SK-N-SH treated with all-trans-retinoic acid at 6 μM for 48 hours (cell line): ENCODE measurements around the gene AMBP.

Experiments used
- ATAC-seq: fragments of 200-7000 bp; cut with Tn5 transposase; 3 replicates; pipeline ENCODE4 v1.9.1; 2020; ENCODE audit warnings: mild to moderate bottlenecking, moderate library complexity
- BACH2 ChIP-seq: fragments of 250-450 bp; sonication (Bioruptor Pico); IDR thresholded peaks from 2 replicates; pipeline ENCODE4 v1.9.0; 2021; ENCODE audit warnings: mild to moderate bottlenecking, borderline replicate concordance
- CREB5 ChIP-seq: fragments of 250-450 bp; sonication (Bioruptor Pico); IDR thresholded peaks from 2 replicates; pipeline ENCODE4 v1.5.1; 2020; ENCODE audit warnings: low read depth, mild to moderate bottlenecking, moderate library complexity
- CSDC2 ChIP-seq: fragments of 250-450 bp; sonication (Bioruptor Pico); IDR thresholded peaks from 2 replicates; pipeline ENCODE4 v1.5.0; 2020; ENCODE audit warnings: mild to moderate bottlenecking, moderate library complexity
- CSRNP3 ChIP-seq: fragments of 250-450 bp; sonication (Bioruptor Pico); IDR thresholded peaks from 2 replicates; pipeline ENCODE4 v1.5.1; 2021; ENCODE audit warnings: mild to moderate bottlenecking, moderate library complexity
- GLIS3 ChIP-seq: fragments of 250-450 bp; sonication (Bioruptor Pico); IDR thresholded peaks from 2 replicates; pipeline ENCODE4 v1.5.0; 2020; ENCODE audit warnings: mild to moderate bottlenecking, moderate library complexity
- ISL1 ChIP-seq: fragments of 250-450 bp; sonication (Bioruptor Pico); IDR thresholded peaks from 2 replicates; pipeline ENCODE4 v2.1.2; 2022; ENCODE audit warnings: mild to moderate bottlenecking, moderate library complexity
- PPARA ChIP-seq: fragments of 250-450 bp; sonication (Bioruptor Pico); IDR thresholded peaks from 2 replicates; pipeline ENCODE4 v1.5.0; 2020; ENCODE audit warnings: mild to moderate bottlenecking, borderline replicate concordance
- RARB ChIP-seq: fragments of 250-450 bp; sonication (Bioruptor Pico); IDR thresholded peaks from 2 replicates; pipeline ENCODE4 v1.8.0; 2021; ENCODE audit warnings: mild to moderate bottlenecking, moderate library complexity
- SNAI2 ChIP-seq: fragments of 250-450 bp; sonication (Bioruptor Pico); IDR thresholded peaks from 2 replicates; pipeline ENCODE4 v1.5.0; 2020; ENCODE audit warnings: mild to moderate bottlenecking, moderate library complexity
- TCF4 ChIP-seq: fragments of 250-450 bp; sonication (Bioruptor Pico); IDR thresholded peaks from 2 replicates; pipeline ENCODE4 v1.8.0; 2021; ENCODE audit warnings: mild to moderate bottlenecking, moderate library complexity, borderline replicate concordance
- TOX ChIP-seq: fragments of 250-450 bp; sonication (Bioruptor Pico); IDR thresholded peaks from 2 replicates; pipeline ENCODE4 v1.8.0; 2021; ENCODE audit warnings: mild to moderate bottlenecking, moderate library complexity, borderline replicate concordance
- ZC3H10 ChIP-seq: fragments of 250-450 bp; sonication (Bioruptor Pico); IDR thresholded peaks from 2 replicates; pipeline ENCODE4 v1.5.1; 2021; ENCODE audit warnings: mild to moderate bottlenecking, moderate library complexity
- ZFP3 ChIP-seq: fragments of 250-450 bp; sonication (Bioruptor Pico); IDR thresholded peaks from 2 replicates; pipeline ENCODE4 v1.5.0; 2020; ENCODE audit warnings: mild to moderate bottlenecking, moderate library complexity
- ZFP30 ChIP-seq: fragments of 450-650 bp; formaldehyde crosslinking; IDR thresholded peaks from 2 replicates; pipeline ENCODE4 v1.5.0; 2022; ENCODE audit warnings: mild to moderate bottlenecking, moderate library complexity
- ZNF565 ChIP-seq: fragments of 450-650 bp; formaldehyde crosslinking; conservative IDR thresholded peaks from 2 replicates; pipeline ENCODE4 v1.5.0; 2020; ENCODE audit warnings: low read depth, mild to moderate bottlenecking, moderate library complexity
- ZNF70 ChIP-seq: fragments of 450-650 bp; formaldehyde crosslinking; IDR thresholded peaks from 2 replicates; pipeline ENCODE4 v1.5.0; 2020; ENCODE audit warnings: mild to moderate bottlenecking, moderate library complexity
- ZNF8 ChIP-seq: fragments of 450-650 bp; formaldehyde crosslinking; IDR thresholded peaks from 2 replicates; pipeline ENCODE4 v1.5.0; 2020; ENCODE audit warnings: mild to moderate bottlenecking, moderate library complexity
- TF ChIP-seq, protein P1 (sequence below): fragments of 250-450 bp; sonication (Bioruptor Pico); IDR thresholded peaks from 2 replicates; pipeline ENCODE4 v1.8.0; 2021; ENCODE audit warnings: low read depth, mild to moderate bottlenecking, moderate library complexity, borderline replicate concordance
- TF ChIP-seq, protein P2 (sequence below): fragments of 250-450 bp; sonication (Bioruptor Pico); IDR thresholded peaks from 2 replicates; pipeline ENCODE4 v1.5.0; 2020; ENCODE audit warnings: mild to moderate bottlenecking, moderate library complexity
- TF ChIP-seq, protein P3 (sequence below): fragments of 250-450 bp; sonication (Bioruptor Pico); IDR thresholded peaks from 2 replicates; pipeline ENCODE4 v1.8.0; 2020; ENCODE audit warnings: mild to moderate bottlenecking, moderate library complexity, borderline replicate concordance

Gene AMBP

DNA sequence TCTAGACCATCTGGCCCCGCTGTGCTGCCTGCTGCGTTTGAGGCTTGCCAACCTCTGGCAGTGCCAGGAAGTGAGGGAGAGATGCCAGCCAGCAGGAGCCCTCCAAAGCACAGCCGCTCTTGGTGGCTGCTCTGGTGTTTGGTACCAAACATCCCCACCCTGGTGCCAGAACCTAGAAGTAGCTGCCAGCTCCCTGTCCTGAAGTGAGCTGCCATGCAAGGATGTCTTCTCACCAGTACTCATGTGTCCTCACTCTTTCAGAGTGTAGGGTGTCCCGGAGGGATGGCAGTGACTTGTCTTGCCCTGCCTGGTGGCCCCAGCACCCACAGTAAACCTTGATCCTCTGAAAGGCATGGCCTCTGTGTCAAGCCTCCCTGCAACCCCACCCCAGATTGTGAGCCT lies 43.4 kb downstream of the AMBP start (continued):
- no peak for TF ChIP-seq CSRNP3

GRCh38 chr9:114034196-114034595 lies 43.9 kb downstream of the AMBP start:
- no peak for ATAC-seq

GRCh38 chr9:114033397-114034103 lies 44.5 kb downstream of the AMBP start:
- TF ChIP-seq ISL1 (CRISPR knock-in tag) (no peak), CSRNP3 (no peak), ZC3H10 (CRISPR knock-in tag) (no peak), CREB5 (CRISPR knock-in tag) (no peak), ZNF70 (CRISPR knock-in tag) (no peak), GLIS3 (CRISPR knock-in tag) (no peak), BACH2 (no peak), CSDC2 (CRISPR knock-in tag) (no peak), SNAI2 (CRISPR knock-in tag) (no peak), ZNF565 (CRISPR knock-in tag) (no peak), RARB (CRISPR knock-in tag) (no peak), ZFP3 (CRISPR knock-in tag) (no peak)
- peak; percentile 82 for ATAC-seq

More at GRCh38 chr9:114034196-114034595, 43.9 kb downstream of the AMBP start:
- TF ChIP-seq TCF4 (no peak), ZNF70 (CRISPR knock-in tag) (no peak), PPARA (no peak), ZFP30 (CRISPR knock-in tag) (no peak), SNAI2 (CRISPR knock-in tag) (no peak), GLIS3 (CRISPR knock-in tag) (no peak), ZNF8 (no peak), ZC3H10 (CRISPR knock-in tag) (no peak), CSDC2 (CRISPR knock-in tag) (no peak), BACH2 (no peak), TOX (no peak)
- TF ChIP-seq, protein P1, sequence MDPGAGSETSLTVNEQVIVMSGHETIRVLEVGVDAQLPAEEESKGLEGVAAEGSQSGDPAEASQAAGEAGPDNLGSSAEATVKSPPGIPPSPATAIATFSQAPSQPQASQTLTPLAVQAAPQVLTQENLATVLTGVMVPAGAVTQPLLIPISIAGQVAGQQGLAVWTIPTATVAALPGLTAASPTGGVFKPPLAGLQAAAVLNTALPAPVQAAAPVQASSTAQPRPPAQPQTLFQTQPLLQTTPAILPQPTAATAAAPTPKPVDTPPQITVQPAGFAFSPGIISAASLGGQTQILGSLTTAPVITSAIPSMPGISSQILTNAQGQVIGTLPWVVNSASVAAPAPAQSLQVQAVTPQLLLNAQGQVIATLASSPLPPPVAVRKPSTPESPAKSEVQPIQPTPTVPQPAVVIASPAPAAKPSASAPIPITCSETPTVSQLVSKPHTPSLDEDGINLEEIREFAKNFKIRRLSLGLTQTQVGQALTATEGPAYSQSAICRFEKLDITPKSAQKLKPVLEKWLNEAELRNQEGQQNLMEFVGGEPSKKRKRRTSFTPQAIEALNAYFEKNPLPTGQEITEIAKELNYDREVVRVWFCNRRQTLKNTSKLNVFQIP, result no peak

GRCh38 chr9:114031948-114032840 lies 45.9 kb downstream of the AMBP start:
- ATAC-seq, result no peak
- TF ChIP-seq ZC3H10 (CRISPR knock-in tag), result no peak
- no peak for TF ChIP-seq CSRNP3
- TF ChIP-seq, protein P2, sequence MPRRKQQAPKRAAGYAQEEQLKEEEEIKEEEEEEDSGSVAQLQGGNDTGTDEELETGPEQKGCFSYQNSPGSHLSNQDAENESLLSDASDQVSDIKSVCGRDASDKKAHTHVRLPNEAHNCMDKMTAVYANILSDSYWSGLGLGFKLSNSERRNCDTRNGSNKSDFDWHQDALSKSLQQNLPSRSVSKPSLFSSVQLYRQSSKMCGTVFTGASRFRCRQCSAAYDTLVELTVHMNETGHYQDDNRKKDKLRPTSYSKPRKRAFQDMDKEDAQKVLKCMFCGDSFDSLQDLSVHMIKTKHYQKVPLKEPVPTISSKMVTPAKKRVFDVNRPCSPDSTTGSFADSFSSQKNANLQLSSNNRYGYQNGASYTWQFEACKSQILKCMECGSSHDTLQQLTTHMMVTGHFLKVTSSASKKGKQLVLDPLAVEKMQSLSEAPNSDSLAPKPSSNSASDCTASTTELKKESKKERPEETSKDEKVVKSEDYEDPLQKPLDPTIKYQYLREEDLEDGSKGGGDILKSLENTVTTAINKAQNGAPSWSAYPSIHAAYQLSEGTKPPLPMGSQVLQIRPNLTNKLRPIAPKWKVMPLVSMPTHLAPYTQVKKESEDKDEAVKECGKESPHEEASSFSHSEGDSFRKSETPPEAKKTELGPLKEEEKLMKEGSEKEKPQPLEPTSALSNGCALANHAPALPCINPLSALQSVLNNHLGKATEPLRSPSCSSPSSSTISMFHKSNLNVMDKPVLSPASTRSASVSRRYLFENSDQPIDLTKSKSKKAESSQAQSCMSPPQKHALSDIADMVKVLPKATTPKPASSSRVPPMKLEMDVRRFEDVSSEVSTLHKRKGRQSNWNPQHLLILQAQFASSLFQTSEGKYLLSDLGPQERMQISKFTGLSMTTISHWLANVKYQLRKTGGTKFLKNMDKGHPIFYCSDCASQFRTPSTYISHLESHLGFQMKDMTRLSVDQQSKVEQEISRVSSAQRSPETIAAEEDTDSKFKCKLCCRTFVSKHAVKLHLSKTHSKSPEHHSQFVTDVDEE (CRISPR knock-in tag), result no peak
- TF ChIP-seq, protein P3, sequence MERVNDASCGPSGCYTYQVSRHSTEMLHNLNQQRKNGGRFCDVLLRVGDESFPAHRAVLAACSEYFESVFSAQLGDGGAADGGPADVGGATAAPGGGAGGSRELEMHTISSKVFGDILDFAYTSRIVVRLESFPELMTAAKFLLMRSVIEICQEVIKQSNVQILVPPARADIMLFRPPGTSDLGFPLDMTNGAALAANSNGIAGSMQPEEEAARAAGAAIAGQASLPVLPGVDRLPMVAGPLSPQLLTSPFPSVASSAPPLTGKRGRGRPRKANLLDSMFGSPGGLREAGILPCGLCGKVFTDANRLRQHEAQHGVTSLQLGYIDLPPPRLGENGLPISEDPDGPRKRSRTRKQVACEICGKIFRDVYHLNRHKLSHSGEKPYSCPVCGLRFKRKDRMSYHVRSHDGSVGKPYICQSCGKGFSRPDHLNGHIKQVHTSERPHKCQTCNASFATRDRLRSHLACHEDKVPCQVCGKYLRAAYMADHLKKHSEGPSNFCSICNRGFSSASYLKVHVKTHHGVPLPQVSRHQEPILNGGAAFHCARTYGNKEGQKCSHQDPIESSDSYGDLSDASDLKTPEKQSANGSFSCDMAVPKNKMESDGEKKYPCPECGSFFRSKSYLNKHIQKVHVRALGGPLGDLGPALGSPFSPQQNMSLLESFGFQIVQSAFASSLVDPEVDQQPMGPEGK (CRISPR knock-in tag), result no peak
- no peak for TF ChIP-seq PPARA
- TF ChIP-seq SNAI2 (CRISPR knock-in tag), result no peak
- no peak for TF ChIP-seq RARB (CRISPR knock-in tag)
- TF ChIP-seq, all 23 proteins: peak for 0
